GM18868 (cell line): ENCODE measurements around the gene RGS6.

Experiments used
- ATAC-seq: cut with Tn5 transposase; IDR thresholded peaks from one replicate; pipeline ENCODE4 v1.9.1; 2021; ENCODE audit warnings: mild to moderate bottlenecking, moderate library complexity; ENCODE audit not compliant: unreplicated experiment

Gene RGS6

GRCh38 chr14:72013721-72014345 lies 81.6 kb downstream of the RGS6 start:
- ATAC-seq: no peak

GRCh38 chr14:72014486-72014885 lies 82.3 kb downstream of the RGS6 start:
- no peak for ATAC-seq

- no peak for ATAC-seq
These were observed 85.1 kb downstream of the RGS6 start for GRCh38 chr14:72017290-72017689.

- no peak for ATAC-seq
These were observed 91.2 kb downstream of the RGS6 start for GRCh38 chr14:72023128-72024042.

- peak; percentile 45 for ATAC-seq
These were observed 91.8 kb downstream of the RGS6 start for GRCh38 chr14:72024043-72024407.

- no peak for ATAC-seq
These were observed 92.3 kb downstream of the RGS6 start for GRCh38 chr14:72024504-72024903.

GRCh38 chr14:72026536-72026935 lies 94.3 kb downstream of the RGS6 start:
- ATAC-seq: no peak

- ATAC-seq: no peak
These were observed 94.8 kb downstream of the RGS6 start for GRCh38 chr14:72027061-72027460.

- no peak for ATAC-seq
These were observed 101.1 kb downstream of the RGS6 start for GRCh38 chr14:72033365-72033764.

GRCh38 chr14:72040528-72040927 lies 108.3 kb downstream of the RGS6 start:
- no peak for ATAC-seq

GRCh38 chr14:72045271-72045670 lies 113.0 kb downstream of the RGS6 start:
- ATAC-seq: no peak

GRCh38 chr14:72045885-72046284 lies 113.7 kb downstream of the RGS6 start:
- ATAC-seq: no peak

GRCh38 chr14:72049462-72049861 lies 117.2 kb downstream of the RGS6 start:
- ATAC-seq: peak; percentile 76

GRCh38 chr14:72052356-72052755 lies 120.1 kb downstream of the RGS6 start:
- no peak for ATAC-seq

- ATAC-seq: no peak
These were observed 121.4 kb downstream of the RGS6 start for GRCh38 chr14:72053651-72054050.

- no peak for ATAC-seq
These were observed 122.7 kb downstream of the RGS6 start for GRCh38 chr14:72054911-72055310.

- ATAC-seq: no peak
These were observed 125.6 kb downstream of the RGS6 start for GRCh38 chr14:72057701-72058285.

GRCh38 chr14:72060460-72060859 lies 128.2 kb downstream of the RGS6 start:
- ATAC-seq: no peak

GRCh38 chr14:72060917-72061316 lies 128.7 kb downstream of the RGS6 start:
- ATAC-seq: no peak

- ATAC-seq: no peak
These were observed 129.5 kb downstream of the RGS6 start for GRCh38 chr14:72061718-72062117.

- no peak for ATAC-seq
These were observed 131.6 kb downstream of the RGS6 start for GRCh38 chr14:72063761-72064282.

- no peak for ATAC-seq
These were observed 132.3 kb downstream of the RGS6 start for GRCh38 chr14:72064501-72064900.
